Cardiac fibroblast (primary cell): ENCODE measurements around the gene EVI5.
"Not testable (repeated sequence)": the region's sequence is repeated elsewhere in the genome, so short reads cannot be mapped to it uniquely, and the experiment has no call there.

Source experiments
- DNase-seq, 2 donors: peaks; one replicate each; pipeline versions ENCODE4 v3.0.0 to v3.0.0-alpha.2; 2010; ENCODE audit warnings: low read depth in 2 of 2
- H3K4me3 ChIP-seq, 2 donors: replicated peaks in 1 of 2; 1 replicate in 1 of 2; 2 replicates in 1 of 2; pipeline ENCODE4 v1.5.1; 2011; ENCODE audit warnings: low read depth in 2 of 2, low read length in 2 of 2, mild to moderate bottlenecking in 2 of 2, moderate library complexity in 1 of 2
- TF ChIP-seq, protein P1 (sequence below): IDR thresholded peaks from one replicate; pipeline ENCODE4 v1.5.1; 2011; ENCODE audit warnings: low read depth, mild to moderate bottlenecking, low read length, inconsistent platforms

The EVI5 gene

DNA sequence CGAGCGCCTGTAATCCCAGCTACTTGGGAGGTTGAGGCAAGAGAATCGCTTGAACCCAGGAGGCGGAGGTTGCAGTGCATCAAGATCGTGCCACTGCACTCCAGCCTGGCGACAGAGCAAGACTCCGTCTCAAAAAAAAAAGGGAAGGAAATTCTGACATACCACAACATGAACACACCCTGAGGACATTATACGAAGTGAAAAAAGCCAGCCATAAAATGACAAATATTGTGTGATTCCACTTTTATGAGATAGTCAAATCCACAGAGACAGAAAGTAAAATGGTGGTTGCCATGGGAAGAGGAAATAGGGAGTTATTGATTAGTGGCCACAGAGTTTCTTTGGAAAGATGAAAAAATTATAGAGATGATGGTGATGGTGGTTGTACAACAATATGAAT lies 41.7 kb downstream of the EVI5 start:
- no peak for DNase-seq
- TF ChIP-seq, protein P1, sequence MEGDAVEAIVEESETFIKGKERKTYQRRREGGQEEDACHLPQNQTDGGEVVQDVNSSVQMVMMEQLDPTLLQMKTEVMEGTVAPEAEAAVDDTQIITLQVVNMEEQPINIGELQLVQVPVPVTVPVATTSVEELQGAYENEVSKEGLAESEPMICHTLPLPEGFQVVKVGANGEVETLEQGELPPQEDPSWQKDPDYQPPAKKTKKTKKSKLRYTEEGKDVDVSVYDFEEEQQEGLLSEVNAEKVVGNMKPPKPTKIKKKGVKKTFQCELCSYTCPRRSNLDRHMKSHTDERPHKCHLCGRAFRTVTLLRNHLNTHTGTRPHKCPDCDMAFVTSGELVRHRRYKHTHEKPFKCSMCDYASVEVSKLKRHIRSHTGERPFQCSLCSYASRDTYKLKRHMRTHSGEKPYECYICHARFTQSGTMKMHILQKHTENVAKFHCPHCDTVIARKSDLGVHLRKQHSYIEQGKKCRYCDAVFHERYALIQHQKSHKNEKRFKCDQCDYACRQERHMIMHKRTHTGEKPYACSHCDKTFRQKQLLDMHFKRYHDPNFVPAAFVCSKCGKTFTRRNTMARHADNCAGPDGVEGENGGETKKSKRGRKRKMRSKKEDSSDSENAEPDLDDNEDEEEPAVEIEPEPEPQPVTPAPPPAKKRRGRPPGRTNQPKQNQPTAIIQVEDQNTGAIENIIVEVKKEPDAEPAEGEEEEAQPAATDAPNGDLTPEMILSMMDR, result no peak
- no peak overlapping the region for H3K4me3 ChIP-seq

DNA sequence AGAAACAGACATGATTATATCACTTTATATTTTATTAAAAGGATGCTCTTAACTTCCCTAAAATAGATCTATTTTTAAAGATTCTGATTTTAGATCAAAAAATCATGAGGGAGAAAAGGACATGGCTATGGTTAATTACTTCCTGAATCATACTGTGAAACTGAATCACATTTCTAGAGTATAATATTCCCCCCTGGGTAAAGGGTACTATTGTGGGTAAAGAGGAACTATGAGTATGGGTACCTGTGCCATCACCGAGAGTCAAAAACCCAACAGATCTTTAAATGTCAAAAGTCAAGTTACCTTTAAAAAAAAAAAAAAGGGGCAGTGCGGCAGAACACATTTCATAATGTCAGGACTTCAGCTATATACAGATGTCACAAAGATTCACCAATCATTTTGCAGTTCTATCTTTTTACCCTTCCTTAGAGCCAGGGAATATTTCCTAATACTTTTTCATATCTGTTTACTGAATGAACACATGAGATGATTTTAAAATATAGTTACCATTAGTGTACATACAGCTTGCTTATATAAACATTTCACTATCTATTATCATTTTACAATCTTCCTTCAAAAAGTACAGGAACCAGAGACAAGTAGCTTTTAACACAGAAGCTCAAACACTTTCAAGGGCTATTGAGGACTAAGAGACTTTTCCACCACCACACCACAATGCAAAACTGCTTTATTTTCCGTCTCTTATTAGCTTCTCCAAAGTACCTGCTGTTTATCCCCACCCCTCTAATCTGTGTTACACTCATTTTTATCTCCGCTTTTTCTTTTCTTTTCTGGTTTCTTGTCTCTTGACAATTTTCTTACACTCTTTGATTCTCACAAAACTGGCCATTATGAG lies 45.0 kb downstream of the EVI5 start:
- no peak for DNase-seq
- no peak overlapping the region for H3K4me3 ChIP-seq
- TF ChIP-seq, protein P1, result no peak

DNA sequence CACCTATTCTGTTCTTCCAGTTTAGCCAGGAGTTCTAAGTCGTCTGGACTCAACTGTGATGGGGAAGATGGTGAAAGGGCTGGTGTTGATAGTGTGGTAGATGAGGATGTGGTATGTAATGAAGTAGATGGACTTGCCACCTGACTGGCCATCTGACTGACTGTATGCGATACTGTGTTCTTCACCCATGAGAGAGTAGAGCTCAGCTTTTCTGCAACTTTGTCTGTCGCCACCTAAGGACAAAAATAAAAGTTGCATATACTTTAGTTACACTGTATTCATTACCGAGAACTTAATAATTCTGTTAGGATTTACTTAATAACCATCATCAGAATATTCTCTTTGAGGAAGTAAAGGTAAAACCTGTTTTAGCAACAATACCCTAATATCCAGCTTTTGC lies 48.5 kb downstream of the EVI5 start:
- no peak overlapping the region for H3K4me3 ChIP-seq
- peak; percentile 40 to 49 for DNase-seq
- TF ChIP-seq, protein P1, result peak; percentile 24

DNA sequence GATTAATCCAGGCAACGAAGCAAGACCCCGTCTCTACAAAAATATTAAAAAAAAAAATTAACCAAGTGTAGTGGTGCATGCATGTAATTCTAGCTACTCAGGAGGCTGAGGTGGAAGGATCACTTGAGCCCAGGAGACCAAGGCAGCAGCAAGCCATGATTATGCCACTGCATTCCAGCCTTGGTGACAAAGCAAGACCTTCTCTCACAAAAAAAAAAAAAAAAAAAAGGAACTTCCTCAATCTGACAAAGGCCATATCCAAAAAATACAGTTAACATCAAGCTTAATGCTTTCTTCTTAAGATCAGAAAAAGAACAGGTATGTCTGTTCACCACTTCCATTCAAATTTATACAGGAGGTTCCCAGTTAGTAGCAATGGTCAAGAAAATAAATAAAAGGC lies 54.4 kb downstream of the EVI5 start:
- DNase-seq, result no peak
- TF ChIP-seq, protein P1, result no peak
- no peak overlapping the region for H3K4me3 ChIP-seq

DNA sequence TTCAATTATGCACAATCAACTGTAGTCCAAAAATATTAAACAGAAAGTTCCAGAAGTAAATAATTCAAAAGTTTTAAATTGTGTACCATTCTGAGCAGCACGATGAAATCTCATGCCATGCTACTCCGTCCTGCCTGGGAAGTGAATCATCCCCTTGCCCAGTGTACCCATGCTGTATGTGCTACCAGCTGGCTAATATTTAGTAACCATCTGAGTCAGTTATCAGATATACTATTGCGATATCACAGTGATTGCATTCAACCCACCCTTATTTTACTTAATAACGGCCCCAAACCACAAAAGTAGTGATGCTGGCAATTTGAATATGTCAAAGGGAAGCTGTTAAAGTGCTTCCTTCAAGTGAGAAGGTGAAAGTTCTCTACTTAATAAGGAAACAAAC lies 56.2 kb downstream of the EVI5 start:
- DNase-seq, result peak; percentile 34 to 41

DNA sequence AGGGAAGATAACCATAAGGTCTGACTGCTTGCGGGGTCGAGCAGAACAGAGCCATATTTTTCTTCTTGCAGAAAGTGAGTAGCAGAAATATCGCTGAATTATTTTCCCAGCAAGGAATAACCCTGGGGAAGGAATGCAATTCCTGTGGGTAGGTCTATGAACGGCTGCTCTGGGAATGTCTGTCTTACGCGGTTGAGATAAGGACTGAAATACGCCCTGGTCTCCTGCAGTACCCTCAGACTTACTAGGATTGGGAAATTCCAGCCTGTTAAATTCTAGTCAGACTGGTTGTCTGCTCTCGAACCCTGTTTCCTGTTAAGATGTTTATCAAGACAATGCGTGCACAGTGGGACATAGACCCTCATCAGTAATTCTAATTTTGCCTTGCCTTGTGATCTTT lies 61.2 kb downstream of the EVI5 start:
- peak in 1 of 2 donors; percentile 55 for DNase-seq
- H3K4me3 ChIP-seq, result not testable (repeated sequence)

More for the DNA sequence above, 56.2 kb downstream of the EVI5 start:
- TF ChIP-seq, protein P1, result no peak
- H3K4me3 ChIP-seq, result no peak overlapping the region

DNA sequence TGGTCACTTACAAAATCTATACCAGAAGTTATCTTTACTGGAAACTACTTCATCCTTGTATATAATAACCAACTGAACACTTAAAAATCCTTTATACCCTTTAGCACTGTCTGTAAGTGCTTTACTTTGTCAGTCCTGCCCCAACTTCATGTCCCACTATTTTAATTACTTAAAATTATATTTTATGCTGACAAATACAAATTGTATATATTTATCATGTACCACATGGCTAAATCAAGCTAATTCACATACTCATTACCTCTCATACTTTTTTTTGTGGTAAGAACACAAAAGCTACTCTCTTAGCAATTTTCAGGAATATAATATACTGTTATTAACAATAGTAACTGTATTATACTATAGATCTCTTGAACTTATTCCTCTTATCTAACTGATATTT lies 63.0 kb downstream of the EVI5 start:
- no peak for DNase-seq
- H3K4me3 ChIP-seq, result no peak overlapping the region
- TF ChIP-seq, protein P1, result no peak

DNA sequence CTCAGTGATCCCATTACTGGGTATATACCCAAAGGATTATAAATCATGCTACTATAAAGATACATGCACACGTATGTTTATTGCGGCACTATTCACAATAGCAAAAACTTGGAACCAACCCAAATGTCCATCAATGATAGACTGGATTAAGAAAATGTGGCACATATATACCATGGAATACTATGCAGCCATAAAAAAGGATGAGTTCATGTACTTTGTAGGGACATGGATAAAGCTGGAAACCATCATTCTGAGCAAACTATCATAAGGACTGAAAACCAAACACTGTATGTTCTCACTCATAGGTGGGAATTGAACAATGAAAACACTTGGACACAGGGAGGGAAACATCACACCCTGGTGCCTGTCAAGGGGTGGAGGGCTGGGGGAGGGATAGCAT lies 63.8 kb downstream of the EVI5 start:
- not testable (repeated sequence) for H3K4me3 ChIP-seq, DNase-seq

DNA sequence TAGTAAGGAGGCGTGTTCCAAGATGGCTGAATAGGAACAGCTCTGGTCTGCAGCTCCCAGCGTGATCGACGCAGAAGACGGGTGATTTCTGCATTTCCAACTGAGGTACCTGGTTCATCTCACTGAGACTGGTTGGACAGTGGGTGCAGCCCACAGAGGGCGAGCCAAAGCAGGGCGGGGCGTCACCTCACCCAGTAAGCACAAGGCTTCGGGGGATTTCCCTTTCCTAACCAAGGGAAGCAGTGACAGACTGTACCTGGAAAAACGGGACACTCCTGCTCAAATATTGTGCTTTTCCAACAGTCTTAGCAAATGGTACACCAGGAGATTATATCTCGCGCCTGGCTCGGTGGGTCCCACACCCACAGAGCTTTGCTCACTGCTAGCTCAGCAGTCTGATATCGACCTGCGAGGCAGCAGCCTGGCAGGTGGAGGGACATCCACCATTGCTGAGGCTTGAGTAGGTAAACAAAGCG lies 69.4 kb downstream of the EVI5 start:
- not testable (repeated sequence) for DNase-seq, H3K4me3 ChIP-seq
